Caco-2 (cell line): Measurements from ENCODE around the gene OSBP. TPM values are rescaled to one million over a fixed set of nuclear protein-coding genes. Genes with fewer than 3 reads are reported as not detected.

Experiments
- BruUV-seq: library from RNA; stranded (reverse); fragments of 400-500 nt; replicated peaks from 2 replicates; lab custom pipeline; 2021; lab: Mats Ljungman, UMichigan
- CTCF ChIA-PET: fragments of 300-600 bp; sonication (Branson Sonifier 250); formaldehyde crosslinking; loops from one replicate; lab custom pipeline; 2022; ENCODE audit warnings: antibody characterized with exemption; lab: Charles Lee
- POLR2A ChIA-PET: fragments of 300-600 bp; sonication (Branson Sonifier 250); formaldehyde crosslinking; loops from one replicate; lab custom pipeline; 2022; ENCODE audit warnings: antibody characterized with exemption; lab: Charles Lee
- DNase-seq, 2 experiments: peaks; one replicate each; pipeline versions ENCODE4 v3.0.0 to v3.0.0-alpha.2; 2020 to 2022
- H3K27me3 ChIP-seq: replicated peaks from 2 replicates; pipeline ENCODE4 v1.6.0; 2011; ENCODE audit warnings: low read length; ENCODE audit not compliant: control insufficient read depth, insufficient read depth
- H3K36me3 ChIP-seq: 2 replicates; pipeline ENCODE4 v1.5.1; 2011; ENCODE audit warnings: low read length; ENCODE audit not compliant: control insufficient read depth, insufficient read depth
- H3K4me1 ChIP-seq: fragments of 250-450 bp; sonication (Bioruptor Pico); 2 replicates; pipeline ENCODE4 v1.5.1; 2020; ENCODE audit warnings: mild to moderate bottlenecking
- H3K4me3 ChIP-seq: 2 replicates; pipeline ENCODE4 v1.5.1; 2011; ENCODE audit warnings: low read depth, mild to moderate bottlenecking, control low read depth, low read length
- H3K9me3 ChIP-seq: fragments of 250-450 bp; sonication (Bioruptor Pico); 2 replicates; pipeline ENCODE4 v1.5.1; 2020; ENCODE audit warnings: mild to moderate bottlenecking, moderate library complexity
- H3K27ac Mint-ChIP-seq: one replicate; pipeline ENCODE4 v1.8.0; 2022; ENCODE audit warnings: mixed read lengths; ENCODE audit not compliant: unreplicated experiment
- H3K27me3 Mint-ChIP-seq: one replicate; pipeline ENCODE4 v1.8.0; 2022; ENCODE audit warnings: mixed read lengths; ENCODE audit not compliant: insufficient read depth, unreplicated experiment
- H3K36me3 Mint-ChIP-seq: one replicate; pipeline ENCODE4 v1.8.0; 2022; ENCODE audit warnings: mild to moderate bottlenecking, mixed read lengths; ENCODE audit not compliant: insufficient read depth, unreplicated experiment
- H3K4me1 Mint-ChIP-seq: one replicate; pipeline ENCODE4 v1.8.0; 2022; ENCODE audit warnings: low read depth, mixed read lengths; ENCODE audit not compliant: unreplicated experiment
- H3K4me3 Mint-ChIP-seq: one replicate; pipeline ENCODE4 v1.8.0; 2022; ENCODE audit warnings: mild to moderate bottlenecking, moderate library complexity, mixed read lengths; ENCODE audit not compliant: unreplicated experiment
- H3K9me3 Mint-ChIP-seq: one replicate; pipeline ENCODE4 v1.8.0; 2022; ENCODE audit warnings: mixed read lengths; ENCODE audit not compliant: unreplicated experiment
- intact Hi-C: fragments of 100-400 bp; cut with micrococcal nuclease; formaldehyde crosslinking; loops from one replicate; pipeline ENCODE4 v1.10.0; 2022; ENCODE audit not compliant: unreplicated experiment
- microRNA-seq: library from miRNA; unstranded; fragments of <30 nt; microRNA quantifications from one replicate; pipeline ENCODE4 v1.2.0, GENCODE V29; 2022
- total RNA-seq: library from RNA; stranded (reverse); gene quantifications from 2 replicates; pipeline ENCODE4 v1.2.3, GENCODE V29; 2022
- TF ChIP-seq, protein P1 (sequence below), 2 experiments: fragments of 200-600 bp in 1 of 2; IDR thresholded peaks; 1 replicate in 1 of 2; 2 replicates in 1 of 2; pipeline versions ENCODE4 v1.5.1 to v1.8.0; 2011 to 2022; ENCODE audit warnings: antibody characterized with exemption in 1 of 2, control low read depth in 1 of 2, inconsistent platforms in 1 of 2, low read depth in 1 of 2, low read length in 1 of 2, mild to moderate bottlenecking in 1 of 2, moderate library complexity in 1 of 2; ENCODE audit not compliant: insufficient read depth in 1 of 2, severe bottlenecking in 1 of 2, unreplicated experiment in 1 of 2

OSBP gene
- total RNA-seq, 1 experiment from 2014 or later = 67.5 TPM

DNA sequence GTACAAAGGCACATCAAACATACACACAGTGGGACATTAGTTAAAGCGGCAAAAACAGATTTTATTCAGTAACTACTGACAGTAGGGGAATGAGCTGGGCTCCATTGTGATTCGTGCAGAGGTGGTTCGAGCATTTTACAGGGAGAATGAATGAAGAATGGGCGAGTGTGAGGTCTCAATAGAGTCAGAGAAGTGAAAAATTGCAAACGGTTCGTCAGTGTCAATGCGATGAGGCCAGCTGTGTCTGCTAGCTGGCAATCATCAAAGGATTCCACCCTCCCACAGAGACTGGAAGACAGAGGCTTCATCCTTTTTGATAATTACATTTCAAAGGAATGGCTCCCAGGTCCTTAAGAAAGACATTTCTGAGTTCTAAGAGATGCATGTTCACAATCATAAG lies 86.9 kb downstream of the OSBP start:
- intact Hi-C loops = no loop called here
- H3K27ac Mint-ChIP-seq = no peak overlapping the region
- peaks cover 5% of the 10 kb centered on the region for H3K4me1 Mint-ChIP-seq
- peaks cover 6% of the 10 kb centered on the region for H3K27me3 Mint-ChIP-seq
- POLR2A ChIA-PET = no interaction called here
- Histone ChIP-seq H3K27me3 (no peaks in the 10 kb centered on the region), H3K9me3 (no peaks in the 10 kb centered on the region), H3K4me1 (no peaks in the 10 kb centered on the region), H3K4me3 (no peak overlapping the region), H3K36me3 (no peaks in the 10 kb centered on the region)
- H3K4me3 Mint-ChIP-seq = no peak overlapping the region
- no TSS peak for BruUV-seq
- CTCF ChIA-PET = no interaction called here
- no peak for DNase-seq
- TF ChIP-seq, protein P1, sequence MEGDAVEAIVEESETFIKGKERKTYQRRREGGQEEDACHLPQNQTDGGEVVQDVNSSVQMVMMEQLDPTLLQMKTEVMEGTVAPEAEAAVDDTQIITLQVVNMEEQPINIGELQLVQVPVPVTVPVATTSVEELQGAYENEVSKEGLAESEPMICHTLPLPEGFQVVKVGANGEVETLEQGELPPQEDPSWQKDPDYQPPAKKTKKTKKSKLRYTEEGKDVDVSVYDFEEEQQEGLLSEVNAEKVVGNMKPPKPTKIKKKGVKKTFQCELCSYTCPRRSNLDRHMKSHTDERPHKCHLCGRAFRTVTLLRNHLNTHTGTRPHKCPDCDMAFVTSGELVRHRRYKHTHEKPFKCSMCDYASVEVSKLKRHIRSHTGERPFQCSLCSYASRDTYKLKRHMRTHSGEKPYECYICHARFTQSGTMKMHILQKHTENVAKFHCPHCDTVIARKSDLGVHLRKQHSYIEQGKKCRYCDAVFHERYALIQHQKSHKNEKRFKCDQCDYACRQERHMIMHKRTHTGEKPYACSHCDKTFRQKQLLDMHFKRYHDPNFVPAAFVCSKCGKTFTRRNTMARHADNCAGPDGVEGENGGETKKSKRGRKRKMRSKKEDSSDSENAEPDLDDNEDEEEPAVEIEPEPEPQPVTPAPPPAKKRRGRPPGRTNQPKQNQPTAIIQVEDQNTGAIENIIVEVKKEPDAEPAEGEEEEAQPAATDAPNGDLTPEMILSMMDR (IDR thresholded peaks at IDR 0.05; ENCODE audit: insufficient read depth in 1 of 2, low read depth in 1 of 2, low read length in 1 of 2, severe bottlenecking in 1 of 2, unreplicated experiment in 1 of 2) = no peak
- no peaks in the 10 kb centered on the region for H3K36me3 Mint-ChIP-seq
- peaks cover 10% of the 10 kb centered on the region for H3K9me3 Mint-ChIP-seq

Small RNA genes within 50 kb of the gene (microRNA-seq; reads per million reads assigned to microRNA genes)
- gene MIR3162 = not detected

Other genes with a start within 250 kb of the OSBP start
- not detected in 2 replicates for gene OR5A2, start 189.4 kb downstream of the OSBP start, total RNA-seq
- not detected in 2 replicates for gene OR5A1, start 179.3 kb downstream of the OSBP start, total RNA-seq
- not detected in 2 replicates for gene OR4D6, start 158.8 kb downstream of the OSBP start, total RNA-seq
- not detected in 2 replicates for gene OR4D10, start 142.5 kb downstream of the OSBP start, total RNA-seq
- not detected in 2 replicates for gene OR4D11, start 112.2 kb downstream of the OSBP start, total RNA-seq
- gene OR4D9, start 104.2 kb downstream of the OSBP start, total RNA-seq = not detected in 2 replicates
- gene PATL1, start 53.3 kb upstream of the OSBP start, total RNA-seq = 57.8 and 61.4 TPM in 2 replicates
- not detected in 2 replicates for gene OR10V1, start 98.1 kb upstream of the OSBP start, total RNA-seq
- 178 and 181 TPM in 2 replicates for gene STX3, start 139.6 kb upstream of the OSBP start, total RNA-seq
- gene MRPL16, start 195.0 kb upstream of the OSBP start, total RNA-seq = 61.6 and 66.0 TPM in 2 replicates
- gene CBLIF, start 229.7 kb upstream of the OSBP start, total RNA-seq = not detected in 2 replicates